HepG2 (cell line): Measurements from ENCODE around the gene PDZD7. TPM values are rescaled to one million over a fixed set of nuclear protein-coding genes. Genes with fewer than 3 reads are reported as not detected.

Experiments used
- ARNT2 ChIP-seq: sonication (generic); formaldehyde crosslinking; IDR thresholded peaks from 2 replicates; pipeline ENCODE4 v1.8.0; 2022; ENCODE audit warnings: mild to moderate bottlenecking, low read depth, missing genetic modification reagents, moderate library complexity
- CHCHD3 ChIP-seq: sonication (generic); formaldehyde crosslinking; IDR thresholded peaks from 2 replicates; pipeline ENCODE4 v1.8.0; 2022; ENCODE audit warnings: mild to moderate bottlenecking, missing genetic modification reagents, moderate library complexity
- DMAP1 ChIP-seq: IDR thresholded peaks from 2 replicates; pipeline ENCODE4 v1.6.1; 2016
- FLYWCH1 ChIP-seq: sonication (generic); formaldehyde crosslinking; IDR thresholded peaks from 2 replicates; pipeline ENCODE4 v1.8.1; 2023; ENCODE audit warnings: mild to moderate bottlenecking, missing genetic modification reagents
- HDAC1 ChIP-seq: sonication (generic); formaldehyde crosslinking; IDR thresholded peaks from 2 replicates; pipeline ENCODE4 v1.5.1; 2020; ENCODE audit warnings: mild to moderate bottlenecking, missing genetic modification reagents
- HNRNPH1 ChIP-seq: fragments of 200-400 bp; formaldehyde crosslinking; optimal IDR thresholded peaks from 2 replicates; pipeline ENCODE3; 2017; ENCODE audit warnings: mild to moderate bottlenecking, low read depth, low read length
- HNRNPLL ChIP-seq: fragments of 200-400 bp; formaldehyde crosslinking; IDR thresholded peaks from 2 replicates; pipeline ENCODE4 v1.6.1; 2017; ENCODE audit warnings: mild to moderate bottlenecking, low read depth, low read length; ENCODE audit not compliant: poor library complexity, severe bottlenecking
- KLF16 ChIP-seq, 2 experiments: sonication (generic) in 1 of 2; formaldehyde crosslinking in 1 of 2; IDR thresholded peaks; 2 replicates each; pipeline versions ENCODE4 v1.6.1 to v1.8.0; 2016 to 2023; ENCODE audit warnings: missing genetic modification reagents in 2 of 2, missing compliant biosample characterization in 1 of 2
- LCORL ChIP-seq, 2 experiments: fragments of 450-650 bp in 1 of 2; sonication (generic) in 1 of 2; formaldehyde crosslinking in 1 of 2; IDR thresholded peaks; 2 replicates each; pipeline versions ENCODE4 v1.5.0 to v1.6.1; 2017 to 2020; ENCODE audit warnings: antibody characterized with exemption in 1 of 2, missing genetic modification reagents in 1 of 2
- MAZ ChIP-seq, 2 experiments: sonication (generic) in 1 of 2; formaldehyde crosslinking in 1 of 2; IDR thresholded peaks; 2 replicates each; pipeline versions ENCODE4 v1.5.0 to v1.6.1; 2012 to 2020; ENCODE audit warnings: low read depth in 2 of 2, mild to moderate bottlenecking in 2 of 2, borderline replicate concordance in 1 of 2, improper control_type of control experiment in 1 of 2, low read length in 1 of 2, missing genetic modification reagents in 1 of 2, moderate library complexity in 1 of 2
- RAD51 ChIP-seq: fragments of 450-650 bp; IDR thresholded peaks from 2 replicates; pipeline ENCODE4 v1.6.1; 2016; ENCODE audit warnings: borderline replicate concordance
- SIX4 ChIP-seq: sonication (generic); formaldehyde crosslinking; IDR thresholded peaks from 2 replicates; pipeline ENCODE4 v1.4.0; 2020; ENCODE audit warnings: missing genetic modification reagents
- ZFY ChIP-seq: sonication (generic); formaldehyde crosslinking; IDR thresholded peaks from 2 replicates; pipeline ENCODE4 v1.4.0; 2020; ENCODE audit warnings: missing genetic modification reagents
- ZIK1 ChIP-seq: sonication (generic); formaldehyde crosslinking; IDR thresholded peaks from 2 replicates; pipeline ENCODE4 v1.5.0; 2020; ENCODE audit warnings: mild to moderate bottlenecking, low read depth, missing genetic modification reagents, borderline replicate concordance
- ZNF34 ChIP-seq: sonication (generic); formaldehyde crosslinking; IDR thresholded peaks from 2 replicates; pipeline ENCODE4 v1.4.0; 2020; ENCODE audit warnings: mild to moderate bottlenecking, missing genetic modification reagents, borderline replicate concordance
- ZNF850 ChIP-seq: sonication (generic); formaldehyde crosslinking; conservative IDR thresholded peaks from 2 replicates; pipeline ENCODE4 v1.9.0; 2021; ENCODE audit warnings: mild to moderate bottlenecking, missing genetic modification reagents
- polyA plus RNA-seq, 8 experiments: library from polyadenylated mRNA; depleted of rRNA in 3 of 8; stranded (reverse) in 7 of 8; unstranded in 1 of 8; fragments of >200 nt; fragmentation: Illumina TruSeq in 4 of 8; extraction: Trizol in 4 of 8; gene quantifications; 2 replicates each; pipeline versions ENCODE4 v1.2.1 to v1.2.3, GENCODE V29; 2011 to 2016; ENCODE audit warnings: low read depth in 4 of 8, missing spikeins in 1 of 8, mixed read lengths in 1 of 8; ENCODE audit not compliant: insufficient read depth in 1 of 8
- total RNA-seq, 5 experiments: library from RNA; depleted of rRNA; stranded (reverse); fragments of >200 nt; fragmentation: Illumina TruSeq; extraction: Trizol; gene quantifications; 2 replicates each; pipeline ENCODE4 v1.2.3, GENCODE V29; 2016; ENCODE audit warnings: low read depth in 1 of 5
- TF ChIP-seq, protein P1 (sequence below): sonication (generic); formaldehyde crosslinking; IDR thresholded peaks from 2 replicates; pipeline ENCODE4; 2020; ENCODE audit warnings: missing genetic modification reagents, mild to moderate bottlenecking, borderline replicate concordance
- TF ChIP-seq, protein P2 (sequence below): sonication (generic); formaldehyde crosslinking; IDR thresholded peaks from 2 replicates; pipeline ENCODE4 v1.8.1; 2023; ENCODE audit warnings: mild to moderate bottlenecking, missing genetic modification reagents
- TF ChIP-seq, protein P3 (sequence below): sonication (generic); formaldehyde crosslinking; IDR thresholded peaks from 2 replicates; pipeline ENCODE4 v1.5.1; 2020; ENCODE audit warnings: missing genetic modification reagents, mild to moderate bottlenecking, borderline replicate concordance
- TF ChIP-seq, protein P4 (sequence below): sonication (generic); formaldehyde crosslinking; IDR thresholded peaks from 2 replicates; pipeline ENCODE4 v1.5.1; 2020; ENCODE audit warnings: mild to moderate bottlenecking, missing genetic modification reagents, moderate library complexity
- TF ChIP-seq, protein P5 (sequence below): sonication (generic); formaldehyde crosslinking; IDR thresholded peaks from 2 replicates; pipeline ENCODE4 v1.4.0; 2020; ENCODE audit warnings: mild to moderate bottlenecking, missing genetic modification reagents

The PDZD7 gene
- total and polyA plus RNA-seq, 2 of the 13 experiments (the other 11 are each of a cell fraction or from before 2014, with no cell fraction given) = 0.58 to 0.73 TPM

DNA sequence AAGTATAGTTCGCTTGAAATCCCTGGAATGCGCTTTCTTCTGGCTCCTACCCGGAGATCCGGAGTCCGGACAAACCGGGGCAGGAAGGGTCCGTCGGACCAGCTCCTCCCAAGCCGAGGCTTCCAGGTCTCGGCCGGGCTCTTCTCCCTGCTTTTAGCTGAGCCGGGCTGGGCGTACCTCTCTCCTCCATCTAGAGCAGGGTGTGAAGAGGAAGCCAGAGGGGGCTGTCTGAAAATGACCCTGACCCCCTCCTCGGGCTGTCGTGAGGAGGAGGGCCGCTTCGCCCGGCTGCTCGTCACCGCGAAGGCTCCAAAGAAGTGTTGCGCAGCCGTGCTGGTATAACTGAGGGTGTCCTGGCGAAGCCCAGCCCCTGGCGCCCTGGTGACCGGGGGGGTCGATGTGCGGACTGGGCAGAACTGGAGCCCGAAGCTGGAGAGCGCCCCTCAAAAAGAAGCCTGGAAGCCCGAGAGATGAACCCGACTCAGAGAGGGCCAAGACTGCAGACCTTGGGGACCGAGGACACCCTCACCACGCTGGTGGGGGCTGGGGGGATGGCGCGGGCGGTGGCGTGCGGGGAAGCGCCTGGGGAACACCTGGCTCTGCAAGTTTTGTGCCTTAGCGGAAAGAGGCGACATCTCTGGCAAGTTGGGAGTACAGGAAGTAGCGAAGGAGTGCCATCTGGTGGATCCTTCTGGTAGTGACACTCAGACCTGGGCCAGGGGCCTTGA lies 36.6 kb upstream of the PDZD7 start (continued):
- TF ChIP-seq, protein P1, sequence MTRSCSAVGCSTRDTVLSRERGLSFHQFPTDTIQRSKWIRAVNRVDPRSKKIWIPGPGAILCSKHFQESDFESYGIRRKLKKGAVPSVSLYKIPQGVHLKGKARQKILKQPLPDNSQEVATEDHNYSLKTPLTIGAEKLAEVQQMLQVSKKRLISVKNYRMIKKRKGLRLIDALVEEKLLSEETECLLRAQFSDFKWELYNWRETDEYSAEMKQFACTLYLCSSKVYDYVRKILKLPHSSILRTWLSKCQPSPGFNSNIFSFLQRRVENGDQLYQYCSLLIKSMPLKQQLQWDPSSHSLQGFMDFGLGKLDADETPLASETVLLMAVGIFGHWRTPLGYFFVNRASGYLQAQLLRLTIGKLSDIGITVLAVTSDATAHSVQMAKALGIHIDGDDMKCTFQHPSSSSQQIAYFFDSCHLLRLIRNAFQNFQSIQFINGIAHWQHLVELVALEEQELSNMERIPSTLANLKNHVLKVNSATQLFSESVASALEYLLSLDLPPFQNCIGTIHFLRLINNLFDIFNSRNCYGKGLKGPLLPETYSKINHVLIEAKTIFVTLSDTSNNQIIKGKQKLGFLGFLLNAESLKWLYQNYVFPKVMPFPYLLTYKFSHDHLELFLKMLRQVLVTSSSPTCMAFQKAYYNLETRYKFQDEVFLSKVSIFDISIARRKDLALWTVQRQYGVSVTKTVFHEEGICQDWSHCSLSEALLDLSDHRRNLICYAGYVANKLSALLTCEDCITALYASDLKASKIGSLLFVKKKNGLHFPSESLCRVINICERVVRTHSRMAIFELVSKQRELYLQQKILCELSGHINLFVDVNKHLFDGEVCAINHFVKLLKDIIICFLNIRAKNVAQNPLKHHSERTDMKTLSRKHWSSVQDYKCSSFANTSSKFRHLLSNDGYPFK (CRISPR knock-in tag) = 0 out of 2 replicates have a peak, but pooled peaks have one; percentile 59
- TF ChIP-seq, protein P2, sequence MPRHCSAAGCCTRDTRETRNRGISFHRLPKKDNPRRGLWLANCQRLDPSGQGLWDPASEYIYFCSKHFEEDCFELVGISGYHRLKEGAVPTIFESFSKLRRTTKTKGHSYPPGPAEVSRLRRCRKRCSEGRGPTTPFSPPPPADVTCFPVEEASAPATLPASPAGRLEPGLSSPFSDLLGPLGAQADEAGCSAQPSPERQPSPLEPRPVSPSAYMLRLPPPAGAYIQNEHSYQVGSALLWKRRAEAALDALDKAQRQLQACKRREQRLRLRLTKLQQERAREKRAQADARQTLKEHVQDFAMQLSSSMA = no peak
- no peak for TF ChIP-seq SIX4 (CRISPR knock-in tag)
- TF ChIP-seq, protein P3, sequence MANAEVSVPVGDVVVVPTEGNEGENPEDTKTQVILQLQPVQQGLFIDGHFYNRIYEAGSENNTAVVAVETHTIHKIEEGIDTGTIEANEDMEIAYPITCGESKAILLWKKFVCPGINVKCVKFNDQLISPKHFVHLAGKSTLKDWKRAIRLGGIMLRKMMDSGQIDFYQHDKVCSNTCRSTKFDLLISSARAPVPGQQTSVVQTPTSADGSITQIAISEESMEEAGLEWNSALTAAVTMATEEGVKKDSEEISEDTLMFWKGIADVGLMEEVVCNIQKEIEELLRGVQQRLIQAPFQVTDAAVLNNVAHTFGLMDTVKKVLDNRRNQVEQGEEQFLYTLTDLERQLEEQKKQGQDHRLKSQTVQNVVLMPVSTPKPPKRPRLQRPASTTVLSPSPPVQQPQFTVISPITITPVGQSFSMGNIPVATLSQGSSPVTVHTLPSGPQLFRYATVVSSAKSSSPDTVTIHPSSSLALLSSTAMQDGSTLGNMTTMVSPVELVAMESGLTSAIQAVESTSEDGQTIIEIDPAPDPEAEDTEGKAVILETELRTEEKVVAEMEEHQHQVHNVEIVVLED (CRISPR knock-in tag) = peak; percentile 24; the same call in 1 of the 2 replicates
- TF ChIP-seq FLYWCH1 = no peak
- TF ChIP-seq, protein P4, sequence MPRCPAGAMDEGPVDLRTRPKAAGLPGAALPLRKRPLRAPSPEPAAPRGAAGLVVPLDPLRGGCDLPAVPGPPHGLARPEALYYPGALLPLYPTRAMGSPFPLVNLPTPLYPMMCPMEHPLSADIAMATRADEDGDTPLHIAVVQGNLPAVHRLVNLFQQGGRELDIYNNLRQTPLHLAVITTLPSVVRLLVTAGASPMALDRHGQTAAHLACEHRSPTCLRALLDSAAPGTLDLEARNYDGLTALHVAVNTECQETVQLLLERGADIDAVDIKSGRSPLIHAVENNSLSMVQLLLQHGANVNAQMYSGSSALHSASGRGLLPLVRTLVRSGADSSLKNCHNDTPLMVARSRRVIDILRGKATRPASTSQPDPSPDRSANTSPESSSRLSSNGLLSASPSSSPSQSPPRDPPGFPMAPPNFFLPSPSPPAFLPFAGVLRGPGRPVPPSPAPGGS (CRISPR knock-in tag) = 0 out of 2 replicates have a peak, but pooled peaks have one; percentile 54
- TF ChIP-seq MAZ (IDR thresholded peaks at IDR 0.05; ENCODE audit: borderline replicate concordance, low read depth, low read length) = no peak
- TF ChIP-seq MAZ (CRISPR knock-in tag; IDR thresholded peaks at IDR 0.05; ENCODE audit: low read depth) = no peak
- TF ChIP-seq, protein P5, sequence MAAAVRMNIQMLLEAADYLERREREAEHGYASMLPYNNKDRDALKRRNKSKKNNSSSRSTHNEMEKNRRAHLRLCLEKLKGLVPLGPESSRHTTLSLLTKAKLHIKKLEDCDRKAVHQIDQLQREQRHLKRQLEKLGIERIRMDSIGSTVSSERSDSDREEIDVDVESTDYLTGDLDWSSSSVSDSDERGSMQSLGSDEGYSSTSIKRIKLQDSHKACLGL (CRISPR knock-in tag) = 0 out of 2 replicates have a peak, but pooled peaks have one; percentile 38
- TF ChIP-seq ZNF850 = no peak
- TF ChIP-seq KLF16 (CRISPR knock-in tag; IDR thresholded peaks at IDR 0.05) = peak in 1 of 2 experiments; percentile 19; a peak in 1 of 4 replicates
- peak; percentile 45; the same call in 1 of the 2 replicates for TF ChIP-seq CHCHD3 (CRISPR knock-in tag)
- no peak for TF ChIP-seq ZNF34 (CRISPR knock-in tag)
- peak; percentile 55; the same call in 1 of the 2 replicates for TF ChIP-seq ARNT2 (CRISPR knock-in tag)
- peak; percentile 60 for TF ChIP-seq HDAC1 (CRISPR knock-in tag)
- no peak for TF ChIP-seq HNRNPH1
- TF ChIP-seq RAD51 = no peak
- 0 out of 2 replicates have a peak, but pooled peaks have one; percentile 16 for TF ChIP-seq DMAP1
- TF ChIP-seq LCORL (IDR thresholded peaks at IDR 0.05) = no peak
- TF ChIP-seq LCORL (CRISPR knock-in tag; IDR thresholded peaks at IDR 0.05) = peak; percentile 24; the same call in 1 of the 2 replicates
- 0 out of 2 replicates have a peak, but pooled peaks have one; percentile 51 for TF ChIP-seq ZIK1 (CRISPR knock-in tag)
- TF ChIP-seq HNRNPLL = peak; percentile 68
- peak; percentile 25; the same call in 1 of the 2 replicates for TF ChIP-seq ZFY (CRISPR knock-in tag)
